H1 (cell line): ENCODE data around the gene VIT. TPM values are rescaled to one million over a fixed set of nuclear protein-coding genes. Genes with fewer than 3 reads are reported as not detected.

ENCODE experiments used
- CHD1 ChIP-seq: IDR thresholded peaks from 2 replicates; pipeline ENCODE4 v1.6.1; 2012; ENCODE audit warnings: low read depth, low read length, improper control_type of control experiment
- CHD2 ChIP-seq: IDR thresholded peaks from 2 replicates; pipeline ENCODE4 v1.6.1; 2012; ENCODE audit warnings: low read length, improper control_type of control experiment
- KDM5A ChIP-seq: fragments of 200-600 bp; IDR thresholded peaks from 2 replicates; pipeline ENCODE4 v1.7.1; 2012; ENCODE audit warnings: mild to moderate bottlenecking, low read length, inconsistent platforms, mixed read lengths
- RAD21 ChIP-seq, 2 experiments: IDR thresholded peaks in 1 of 2; conservative IDR thresholded peaks in 1 of 2; 2 replicates each; pipeline ENCODE4 v1.6.1; 2011; ENCODE audit warnings: low read depth in 2 of 2, low read length in 2 of 2, improper control_type of control experiment in 1 of 2, inconsistent platforms in 1 of 2, mild to moderate bottlenecking in 1 of 2, moderate library complexity in 1 of 2
- SP1 ChIP-seq: IDR thresholded peaks from 2 replicates; pipeline ENCODE4 v1.6.1; 2011; ENCODE audit warnings: low read depth, low read length
- polyA plus RNA-seq, 7 experiments: library from polyadenylated mRNA; depleted of rRNA in 3 of 7; stranded (reverse) in 5 of 7; unstranded in 2 of 7; fragments of >200 nt in 5 of 7; fragments of 200-250 nt in 2 of 7; gene quantifications; 1 replicate in 5 of 7; 2 replicates in 1 of 7; 4 replicates in 1 of 7; pipeline versions ENCODE4 v1.2.1 to v1.2.3, GENCODE V29; 2011 to 2013; ENCODE audit warnings: missing spikeins in 2 of 7, mixed read lengths in 2 of 7
- total RNA-seq: library from RNA; stranded (reverse); fragmentation: NEBNext Ultra II Directional; extraction: Animal tissue kit (Norgen Biotek cat#: 25700); gene quantifications from 2 replicates; pipeline ENCODE4 v1.2.1, GENCODE V29; 2021
- TF ChIP-seq, protein P1 (sequence below): fragments of 300-600 bp; sonication (generic); IDR thresholded peaks from 2 replicates; pipeline ENCODE4 v1.7.1; 2012; ENCODE audit warnings: low read length, moderate library complexity, mild to moderate bottlenecking, inconsistent platforms; ENCODE audit not compliant: insufficient replicate concordance
- TF ChIP-seq, protein P2 (sequence below): IDR thresholded peaks from 2 replicates; pipeline ENCODE4 v1.6.1; 2012; ENCODE audit warnings: low read length, inconsistent platforms
- TF ChIP-seq, protein P3 (sequence below): IDR thresholded peaks from 2 replicates; pipeline ENCODE4 v1.6.1; 2012; ENCODE audit warnings: inconsistent platforms

VIT gene
- total and polyA plus RNA-seq, 2 of the 8 experiments (the other 6 are each of a cell fraction or from before 2014, with no cell fraction given) = 0.03 TPM; not detected in 1

DNA sequence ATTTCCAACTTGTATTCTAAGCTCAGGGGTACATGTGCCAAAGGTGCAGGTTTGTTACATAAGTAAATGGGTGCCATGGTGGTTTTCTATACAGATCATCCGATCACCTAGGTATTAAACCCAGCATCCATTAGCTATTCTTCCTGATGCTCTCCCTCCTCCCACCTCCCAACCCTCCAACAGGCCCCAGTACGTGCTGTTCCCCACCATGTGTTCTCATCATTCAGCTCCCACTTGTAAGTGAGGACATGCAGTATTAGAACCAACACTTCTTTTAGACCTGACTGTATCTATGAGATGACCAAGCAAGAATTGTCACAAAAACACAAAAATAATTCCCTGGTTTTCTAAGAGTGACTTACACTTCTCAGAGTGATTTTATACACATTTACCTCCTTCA is 83.0 kb downstream of the VIT start (continued):
- TF ChIP-seq, protein P1, sequence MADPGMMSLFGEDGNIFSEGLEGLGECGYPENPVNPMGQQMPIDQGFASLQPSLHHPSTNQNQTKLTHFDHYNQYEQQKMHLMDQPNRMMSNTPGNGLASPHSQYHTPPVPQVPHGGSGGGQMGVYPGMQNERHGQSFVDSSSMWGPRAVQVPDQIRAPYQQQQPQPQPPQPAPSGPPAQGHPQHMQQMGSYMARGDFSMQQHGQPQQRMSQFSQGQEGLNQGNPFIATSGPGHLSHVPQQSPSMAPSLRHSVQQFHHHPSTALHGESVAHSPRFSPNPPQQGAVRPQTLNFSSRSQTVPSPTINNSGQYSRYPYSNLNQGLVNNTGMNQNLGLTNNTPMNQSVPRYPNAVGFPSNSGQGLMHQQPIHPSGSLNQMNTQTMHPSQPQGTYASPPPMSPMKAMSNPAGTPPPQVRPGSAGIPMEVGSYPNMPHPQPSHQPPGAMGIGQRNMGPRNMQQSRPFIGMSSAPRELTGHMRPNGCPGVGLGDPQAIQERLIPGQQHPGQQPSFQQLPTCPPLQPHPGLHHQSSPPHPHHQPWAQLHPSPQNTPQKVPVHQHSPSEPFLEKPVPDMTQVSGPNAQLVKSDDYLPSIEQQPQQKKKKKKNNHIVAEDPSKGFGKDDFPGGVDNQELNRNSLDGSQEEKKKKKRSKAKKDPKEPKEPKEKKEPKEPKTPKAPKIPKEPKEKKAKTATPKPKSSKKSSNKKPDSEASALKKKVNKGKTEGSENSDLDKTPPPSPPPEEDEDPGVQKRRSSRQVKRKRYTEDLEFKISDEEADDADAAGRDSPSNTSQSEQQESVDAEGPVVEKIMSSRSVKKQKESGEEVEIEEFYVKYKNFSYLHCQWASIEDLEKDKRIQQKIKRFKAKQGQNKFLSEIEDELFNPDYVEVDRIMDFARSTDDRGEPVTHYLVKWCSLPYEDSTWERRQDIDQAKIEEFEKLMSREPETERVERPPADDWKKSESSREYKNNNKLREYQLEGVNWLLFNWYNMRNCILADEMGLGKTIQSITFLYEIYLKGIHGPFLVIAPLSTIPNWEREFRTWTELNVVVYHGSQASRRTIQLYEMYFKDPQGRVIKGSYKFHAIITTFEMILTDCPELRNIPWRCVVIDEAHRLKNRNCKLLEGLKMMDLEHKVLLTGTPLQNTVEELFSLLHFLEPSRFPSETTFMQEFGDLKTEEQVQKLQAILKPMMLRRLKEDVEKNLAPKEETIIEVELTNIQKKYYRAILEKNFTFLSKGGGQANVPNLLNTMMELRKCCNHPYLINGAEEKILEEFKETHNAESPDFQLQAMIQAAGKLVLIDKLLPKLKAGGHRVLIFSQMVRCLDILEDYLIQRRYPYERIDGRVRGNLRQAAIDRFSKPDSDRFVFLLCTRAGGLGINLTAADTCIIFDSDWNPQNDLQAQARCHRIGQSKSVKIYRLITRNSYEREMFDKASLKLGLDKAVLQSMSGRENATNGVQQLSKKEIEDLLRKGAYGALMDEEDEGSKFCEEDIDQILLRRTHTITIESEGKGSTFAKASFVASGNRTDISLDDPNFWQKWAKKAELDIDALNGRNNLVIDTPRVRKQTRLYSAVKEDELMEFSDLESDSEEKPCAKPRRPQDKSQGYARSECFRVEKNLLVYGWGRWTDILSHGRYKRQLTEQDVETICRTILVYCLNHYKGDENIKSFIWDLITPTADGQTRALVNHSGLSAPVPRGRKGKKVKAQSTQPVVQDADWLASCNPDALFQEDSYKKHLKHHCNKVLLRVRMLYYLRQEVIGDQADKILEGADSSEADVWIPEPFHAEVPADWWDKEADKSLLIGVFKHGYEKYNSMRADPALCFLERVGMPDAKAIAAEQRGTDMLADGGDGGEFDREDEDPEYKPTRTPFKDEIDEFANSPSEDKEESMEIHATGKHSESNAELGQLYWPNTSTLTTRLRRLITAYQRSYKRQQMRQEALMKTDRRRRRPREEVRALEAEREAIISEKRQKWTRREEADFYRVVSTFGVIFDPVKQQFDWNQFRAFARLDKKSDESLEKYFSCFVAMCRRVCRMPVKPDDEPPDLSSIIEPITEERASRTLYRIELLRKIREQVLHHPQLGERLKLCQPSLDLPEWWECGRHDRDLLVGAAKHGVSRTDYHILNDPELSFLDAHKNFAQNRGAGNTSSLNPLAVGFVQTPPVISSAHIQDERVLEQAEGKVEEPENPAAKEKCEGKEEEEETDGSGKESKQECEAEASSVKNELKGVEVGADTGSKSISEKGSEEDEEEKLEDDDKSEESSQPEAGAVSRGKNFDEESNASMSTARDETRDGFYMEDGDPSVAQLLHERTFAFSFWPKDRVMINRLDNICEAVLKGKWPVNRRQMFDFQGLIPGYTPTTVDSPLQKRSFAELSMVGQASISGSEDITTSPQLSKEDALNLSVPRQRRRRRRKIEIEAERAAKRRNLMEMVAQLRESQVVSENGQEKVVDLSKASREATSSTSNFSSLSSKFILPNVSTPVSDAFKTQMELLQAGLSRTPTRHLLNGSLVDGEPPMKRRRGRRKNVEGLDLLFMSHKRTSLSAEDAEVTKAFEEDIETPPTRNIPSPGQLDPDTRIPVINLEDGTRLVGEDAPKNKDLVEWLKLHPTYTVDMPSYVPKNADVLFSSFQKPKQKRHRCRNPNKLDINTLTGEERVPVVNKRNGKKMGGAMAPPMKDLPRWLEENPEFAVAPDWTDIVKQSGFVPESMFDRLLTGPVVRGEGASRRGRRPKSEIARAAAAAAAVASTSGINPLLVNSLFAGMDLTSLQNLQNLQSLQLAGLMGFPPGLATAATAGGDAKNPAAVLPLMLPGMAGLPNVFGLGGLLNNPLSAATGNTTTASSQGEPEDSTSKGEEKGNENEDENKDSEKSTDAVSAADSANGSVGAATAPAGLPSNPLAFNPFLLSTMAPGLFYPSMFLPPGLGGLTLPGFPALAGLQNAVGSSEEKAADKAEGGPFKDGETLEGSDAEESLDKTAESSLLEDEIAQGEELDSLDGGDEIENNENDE = no peak
- TF ChIP-seq, protein P2, sequence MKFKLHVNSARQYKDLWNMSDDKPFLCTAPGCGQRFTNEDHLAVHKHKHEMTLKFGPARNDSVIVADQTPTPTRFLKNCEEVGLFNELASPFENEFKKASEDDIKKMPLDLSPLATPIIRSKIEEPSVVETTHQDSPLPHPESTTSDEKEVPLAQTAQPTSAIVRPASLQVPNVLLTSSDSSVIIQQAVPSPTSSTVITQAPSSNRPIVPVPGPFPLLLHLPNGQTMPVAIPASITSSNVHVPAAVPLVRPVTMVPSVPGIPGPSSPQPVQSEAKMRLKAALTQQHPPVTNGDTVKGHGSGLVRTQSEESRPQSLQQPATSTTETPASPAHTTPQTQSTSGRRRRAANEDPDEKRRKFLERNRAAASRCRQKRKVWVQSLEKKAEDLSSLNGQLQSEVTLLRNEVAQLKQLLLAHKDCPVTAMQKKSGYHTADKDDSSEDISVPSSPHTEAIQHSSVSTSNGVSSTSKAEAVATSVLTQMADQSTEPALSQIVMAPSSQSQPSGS = no peak
- TF ChIP-seq KDM5A (no peak), RAD21 (IDR thresholded peaks at IDR 0.05 in 1 of 2, conservative IDR thresholded peaks at IDR 0.05 in 1 of 2; ENCODE audit: low read depth in 2 of 2, low read length in 2 of 2) (no peak), CHD1 (no peak), CHD2 (no peak), SP1 (no peak)
- TF ChIP-seq, protein P3, sequence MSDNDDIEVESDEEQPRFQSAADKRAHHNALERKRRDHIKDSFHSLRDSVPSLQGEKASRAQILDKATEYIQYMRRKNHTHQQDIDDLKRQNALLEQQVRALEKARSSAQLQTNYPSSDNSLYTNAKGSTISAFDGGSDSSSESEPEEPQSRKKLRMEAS = no peak
